Osteocyte (in vitro differentiated cells): ENCODE data around the gene MEIS3. TPM values are rescaled to one million over a fixed set of nuclear protein-coding genes. Genes with fewer than 3 reads are reported as not detected.
A peak's percentile ranks its signal among the peaks of the same experiment; 100 is the strongest.
"Not testable (repeated sequence)": the region's sequence is repeated elsewhere in the genome, so short reads cannot be mapped to it uniquely, and the experiment has no call there.

Experiments used
- DNase-seq: peaks from one replicate; pipeline ENCODE4 v3.0.0; 2021; ENCODE audit warnings: mixed read lengths; ENCODE audit not compliant: unreplicated experiment; ENCODE audit errors: extremely low spot score
- H3K27ac Mint-ChIP-seq: one replicate; pipeline ENCODE4 v1.8.0; 2021; ENCODE audit warnings: mild to moderate bottlenecking, mixed read lengths; ENCODE audit not compliant: unreplicated experiment
- H3K27me3 Mint-ChIP-seq: one replicate; pipeline ENCODE4 v1.8.0; 2021; ENCODE audit warnings: mixed read lengths; ENCODE audit not compliant: unreplicated experiment
- H3K36me3 Mint-ChIP-seq: one replicate; pipeline ENCODE4 v1.8.0; 2021; ENCODE audit warnings: mixed read lengths; ENCODE audit not compliant: unreplicated experiment
- H3K4me1 Mint-ChIP-seq: one replicate; pipeline ENCODE4 v1.8.0; 2021; ENCODE audit warnings: mixed read lengths; ENCODE audit not compliant: unreplicated experiment
- H3K4me3 Mint-ChIP-seq: one replicate; pipeline ENCODE4 v1.8.0; 2021; ENCODE audit warnings: mild to moderate bottlenecking, moderate library complexity, mixed read lengths; ENCODE audit not compliant: unreplicated experiment
- H3K9me3 Mint-ChIP-seq: one replicate; pipeline ENCODE4 v1.8.0; 2021; ENCODE audit warnings: mixed read lengths; ENCODE audit not compliant: unreplicated experiment
- CTCF ChIP-seq: fragments of 200-600 bp; sonication (generic); IDR thresholded peaks from 2 replicates; pipeline ENCODE4 v1.5.0; 2021; ENCODE audit warnings: antibody characterized with exemption, mild to moderate bottlenecking, moderate library complexity
- total RNA-seq: library from RNA; stranded (reverse); gene quantifications from 2 replicates; pipeline ENCODE4 v1.2.1, GENCODE V29; 2021

MEIS3 gene
- total RNA-seq, 1 donor from 2014 or later, result 99.0 TPM

DNA sequence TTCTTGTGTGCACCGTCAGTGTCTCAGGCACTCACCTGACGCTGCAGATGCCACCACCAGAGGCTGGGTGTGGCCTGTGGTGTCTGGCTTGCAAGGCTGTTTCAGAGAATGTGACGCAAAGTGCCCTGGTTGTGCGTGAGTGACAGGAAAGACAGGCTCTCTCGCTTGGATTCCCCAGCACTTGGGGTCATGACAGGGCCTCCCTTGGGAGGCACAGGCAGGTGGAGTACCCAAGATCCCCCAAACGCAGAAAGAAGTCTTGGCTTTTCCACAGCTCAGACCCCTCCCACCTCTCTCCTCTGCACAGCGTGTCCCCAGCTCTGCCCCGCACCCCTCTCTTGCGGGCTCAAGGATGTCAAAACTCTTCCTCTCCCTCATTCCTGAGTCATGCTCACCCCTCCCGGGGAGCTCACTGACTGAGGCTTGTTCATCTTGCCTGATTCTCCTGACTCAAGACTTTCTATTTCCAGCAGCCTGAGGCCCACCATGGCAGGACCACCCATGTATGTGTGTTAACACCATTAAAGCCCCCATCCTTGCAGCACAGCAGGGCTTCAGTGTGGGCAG is 49.2 kb downstream of the MEIS3 start:
- H3K4me1 Mint-ChIP-seq, result peaks cover 13% of the 10 kb centered on the region
- H3K9me3 Mint-ChIP-seq, result no peaks in the 10 kb centered on the region
- H3K27ac Mint-ChIP-seq, result peak overlapping the region; percentile 45
- H3K4me3 Mint-ChIP-seq, result no peak overlapping the region
- no peaks in the 10 kb centered on the region for H3K27me3 Mint-ChIP-seq
- H3K36me3 Mint-ChIP-seq, result peaks cover 18% of the 10 kb centered on the region
- DNase-seq, result no peak
- TF ChIP-seq CTCF, result no peak

DNA sequence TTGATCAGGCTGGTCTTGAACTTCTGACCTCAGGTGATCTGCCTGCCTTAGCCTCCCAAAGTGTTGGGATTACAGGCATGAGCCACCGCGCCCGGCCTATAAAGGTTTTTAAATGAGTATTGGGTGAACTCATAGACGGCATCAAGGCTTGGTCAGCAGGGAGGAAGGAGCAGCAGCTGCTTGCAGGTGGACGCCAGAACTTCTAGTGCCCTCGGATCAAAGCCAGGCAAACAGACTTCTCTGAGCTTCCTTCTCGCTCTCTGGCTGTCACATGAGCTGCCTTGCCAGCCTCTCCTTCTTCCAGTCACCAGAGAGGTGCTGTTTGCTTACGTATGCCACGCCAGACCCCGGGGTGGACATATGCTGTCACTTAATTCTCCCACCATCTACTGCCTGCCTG is 53.9 kb downstream of the MEIS3 start:
- H3K36me3 Mint-ChIP-seq, result peaks cover 37% of the 10 kb centered on the region
- H3K4me1 Mint-ChIP-seq, result peaks cover 17% of the 10 kb centered on the region
- H3K27ac Mint-ChIP-seq, H3K4me3 Mint-ChIP-seq, H3K9me3 Mint-ChIP-seq, DNase-seq, H3K27me3 Mint-ChIP-seq: not testable (repeated sequence)

DNA sequence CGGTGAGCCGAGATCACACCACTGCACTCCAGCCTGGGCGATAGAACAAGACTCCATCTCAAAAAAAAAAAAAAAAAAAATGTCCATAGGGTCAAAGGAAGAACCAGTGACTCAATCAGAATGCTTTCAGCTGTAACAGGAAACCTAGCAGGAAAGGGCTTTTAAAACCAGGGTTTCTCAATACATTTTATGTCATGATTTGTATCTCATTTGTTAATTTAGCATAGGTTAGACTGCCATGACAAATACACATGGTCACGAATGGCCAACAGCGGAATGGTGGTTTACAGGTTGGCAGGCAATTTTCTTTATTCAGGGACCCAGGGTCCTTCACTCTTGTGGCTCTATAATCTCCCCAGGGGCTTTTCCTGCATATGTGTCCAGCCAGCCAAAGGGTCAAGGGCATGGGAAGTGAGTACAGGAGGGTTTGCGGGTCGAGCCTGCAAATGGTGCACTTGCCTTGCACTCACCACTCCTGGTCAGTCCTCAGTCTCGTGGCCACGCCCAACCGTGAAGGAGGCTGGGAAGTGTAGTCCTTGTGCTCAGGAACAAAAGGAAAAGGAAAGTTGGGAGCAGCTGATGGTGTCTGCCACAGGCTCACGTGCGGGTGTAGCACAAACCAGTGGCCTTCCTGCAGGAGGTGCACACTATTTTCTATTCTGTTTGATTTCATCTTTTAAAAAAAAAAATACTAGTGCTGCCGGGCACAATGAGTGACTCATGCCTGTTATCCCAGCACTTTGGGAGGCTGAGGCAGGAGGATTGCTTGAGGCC is 55.4 kb downstream of the MEIS3 start:
- peaks cover 5% of the 10 kb centered on the region for H3K4me1 Mint-ChIP-seq
- no peak overlapping the region for H3K4me3 Mint-ChIP-seq
- no peak for TF ChIP-seq CTCF
- H3K27ac Mint-ChIP-seq, result peak overlapping the region; percentile 23
- H3K36me3 Mint-ChIP-seq, result peaks cover 39% of the 10 kb centered on the region
- no peaks in the 10 kb centered on the region for H3K9me3 Mint-ChIP-seq
- no peak for DNase-seq
- H3K27me3 Mint-ChIP-seq, result no peaks in the 10 kb centered on the region

GRCh38 chr19:47362321-47362720 is 57.0 kb downstream of the MEIS3 start:
- H3K36me3 Mint-ChIP-seq, result peaks cover 53% of the 10 kb centered on the region

GRCh38 chr19:47358936-47359335 is 60.4 kb downstream of the MEIS3 start:
- H3K36me3 Mint-ChIP-seq, result peaks cover 59% of the 10 kb centered on the region
- peaks cover 2% of the 10 kb centered on the region for H3K4me1 Mint-ChIP-seq
- no peaks in the 10 kb centered on the region for H3K27me3 Mint-ChIP-seq
- H3K9me3 Mint-ChIP-seq, result no peaks in the 10 kb centered on the region
- no peak overlapping the region for H3K4me3 Mint-ChIP-seq
- TF ChIP-seq CTCF, result no peak
- no peak overlapping the region for H3K27ac Mint-ChIP-seq
- no peak for DNase-seq

More at GRCh38 chr19:47362321-47362720, 57.0 kb downstream of the MEIS3 start:
- H3K4me3 Mint-ChIP-seq, result no peak overlapping the region
- no peaks in the 10 kb centered on the region for H3K27me3 Mint-ChIP-seq
- DNase-seq, result no peak
- peaks cover 5% of the 10 kb centered on the region for H3K4me1 Mint-ChIP-seq
- no peaks in the 10 kb centered on the region for H3K9me3 Mint-ChIP-seq
- no peak for TF ChIP-seq CTCF
- no peak overlapping the region for H3K27ac Mint-ChIP-seq
